Stimulated activated CD4-positive, alpha-beta T cell treated with anti-CD3 and anti-CD28 coated beads, Interleukin-12 subunit alpha, Interleukin-12 subunit beta, amount 100 ng/mL, for 24 hours (primary cell): ENCODE results near the gene ABCC1.
"Not testable (repeated sequence)": the region's sequence is repeated elsewhere in the genome, so short reads cannot be mapped to it uniquely, and the experiment has no call there.

ENCODE experiments used
- DNase-seq, 2 experiments: peaks; one replicate each; pipeline ENCODE4 v3.0.0-alpha.2; 2020; ENCODE audit warnings: low read depth in 2 of 2

ABCC1 gene

DNA sequence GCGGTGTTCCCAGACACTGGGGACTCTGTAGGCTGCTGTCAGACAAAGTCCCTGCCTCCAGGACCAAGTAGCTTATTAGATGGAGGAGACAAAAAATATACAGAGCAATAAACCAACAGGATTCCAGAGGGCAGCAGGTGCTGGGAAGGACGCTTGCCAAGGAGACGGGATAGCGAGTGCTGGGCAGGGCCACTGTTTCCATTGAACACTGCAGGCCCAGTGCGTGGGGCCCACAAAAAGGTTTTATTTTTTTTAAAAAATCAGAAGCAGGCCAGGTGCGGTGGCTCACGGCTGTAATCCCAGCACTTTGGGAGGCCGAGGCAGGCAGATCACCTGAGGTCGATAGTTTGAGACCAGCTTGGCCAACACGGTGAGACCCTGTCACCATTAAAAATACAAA, 189.6 kb downstream of the ABCC1 start:
- DNase-seq = no peak

DNA sequence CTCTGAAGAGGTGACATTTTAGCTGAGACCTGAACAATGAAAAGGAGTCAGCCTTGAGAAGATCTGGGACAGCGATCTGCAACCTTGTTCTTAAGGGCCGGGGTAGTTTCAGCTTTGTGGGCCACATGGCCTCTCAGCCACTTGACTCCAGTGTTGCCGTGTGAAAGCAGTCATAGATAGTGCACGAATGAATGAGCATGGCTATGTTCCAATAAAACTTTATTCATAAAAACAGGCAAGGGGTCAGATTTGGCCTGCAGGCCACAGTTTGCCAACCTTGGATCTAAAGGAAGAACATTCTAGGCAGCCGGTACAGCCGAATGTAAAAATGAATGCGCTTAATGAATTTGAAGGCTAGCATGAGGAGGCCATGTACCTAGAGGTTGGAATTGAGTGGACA, 190.4 kb downstream of the ABCC1 start:
- no peak for DNase-seq

DNA sequence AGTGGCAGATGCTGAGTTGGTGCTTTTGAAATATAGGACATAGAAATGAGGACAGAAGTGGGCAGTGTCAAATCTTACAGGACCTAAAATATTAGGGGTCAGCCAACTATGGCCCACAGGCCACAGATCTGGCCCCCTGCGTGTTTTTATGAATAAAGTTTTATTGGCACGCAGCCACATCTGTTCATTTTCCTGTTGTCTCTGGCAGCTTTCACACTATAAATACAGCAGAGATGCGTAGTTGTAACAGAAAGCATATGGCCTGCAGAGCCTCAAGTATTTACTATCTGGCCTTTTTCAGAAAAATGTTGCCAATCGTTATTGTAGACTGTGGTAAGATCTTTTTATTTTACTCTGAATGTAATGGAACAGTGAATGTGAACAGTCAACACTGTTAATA, 191.1 kb downstream of the ABCC1 start:
- DNase-seq = no peak

DNA sequence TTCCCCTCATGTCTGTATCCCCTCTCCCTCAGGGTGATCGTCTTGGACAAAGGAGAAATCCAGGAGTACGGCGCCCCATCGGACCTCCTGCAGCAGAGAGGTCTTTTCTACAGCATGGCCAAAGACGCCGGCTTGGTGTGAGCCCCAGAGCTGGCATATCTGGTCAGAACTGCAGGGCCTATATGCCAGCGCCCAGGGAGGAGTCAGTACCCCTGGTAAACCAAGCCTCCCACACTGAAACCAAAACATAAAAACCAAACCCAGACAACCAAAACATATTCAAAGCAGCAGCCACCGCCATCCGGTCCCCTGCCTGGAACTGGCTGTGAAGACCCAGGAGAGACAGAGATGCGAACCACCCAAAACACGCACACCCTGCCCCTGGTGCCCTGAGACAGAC, 191.7 kb downstream of the ABCC1 start:
- DNase-seq = no peak

DNA sequence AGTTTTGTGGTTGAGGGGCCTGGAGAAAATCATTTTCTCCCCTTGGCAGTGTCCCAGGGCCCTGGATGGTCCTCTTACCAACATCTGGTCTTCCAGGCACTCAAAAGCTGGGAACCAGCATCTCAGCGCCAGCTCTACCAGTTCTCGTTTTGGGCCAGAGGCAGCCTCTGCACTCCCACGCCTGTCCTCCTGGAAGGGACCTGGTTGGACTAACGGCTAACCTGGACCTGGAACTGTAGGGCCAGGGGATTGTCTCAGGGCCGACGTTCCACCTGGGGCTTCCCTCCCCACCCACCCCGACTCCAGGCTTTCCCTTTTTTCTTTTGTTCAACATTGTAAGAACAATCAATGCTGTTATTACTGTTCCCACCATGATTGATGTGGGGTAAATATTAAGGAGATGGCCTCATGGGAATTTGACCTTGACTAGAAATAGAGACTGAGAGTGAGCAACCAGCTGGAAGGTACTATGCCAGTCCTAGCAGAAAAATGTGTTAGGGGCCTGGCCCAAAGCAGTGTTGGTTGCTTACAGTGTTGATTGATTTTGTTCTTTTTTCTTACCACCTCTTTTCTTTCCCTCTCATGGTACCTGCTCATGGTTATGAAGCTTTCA, 192.5 kb downstream of the ABCC1 start:
- no peak for DNase-seq

DNA sequence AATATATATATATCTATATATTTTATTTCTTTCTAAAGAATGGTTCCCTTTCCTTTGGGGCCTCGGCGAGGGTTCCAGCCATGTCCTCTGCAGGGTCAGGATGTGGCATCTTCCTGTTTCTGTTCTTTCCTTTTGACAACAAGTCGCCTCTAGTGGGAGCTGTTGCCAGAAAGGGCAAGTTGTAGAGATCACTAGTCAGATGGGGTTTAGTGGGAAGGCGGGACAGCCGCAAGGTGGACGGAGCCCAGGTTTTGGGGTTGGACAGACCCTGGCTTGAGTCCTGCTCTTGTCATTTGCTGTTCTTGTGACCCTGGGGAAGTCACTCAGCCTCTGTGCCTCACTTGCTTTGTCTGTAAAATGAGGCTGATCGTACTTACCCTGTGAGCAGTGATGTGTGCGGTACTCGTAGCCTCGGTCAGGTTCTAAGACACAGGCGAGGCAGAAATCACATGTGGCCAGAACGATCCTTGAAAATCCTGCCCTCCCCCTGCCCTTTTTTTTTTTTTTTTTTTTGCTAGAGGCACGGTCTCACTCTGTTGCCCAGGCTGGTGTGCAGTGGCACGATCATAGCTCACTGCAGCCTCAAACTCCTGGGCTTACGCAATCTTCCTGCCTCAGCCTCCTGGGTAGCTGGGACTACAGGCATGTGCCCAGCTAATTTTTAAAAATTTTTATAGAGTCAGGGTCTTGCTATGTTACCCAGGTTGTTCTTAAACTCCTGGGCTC, 193.8 kb downstream of the ABCC1 start:
- no peak for DNase-seq

DNA sequence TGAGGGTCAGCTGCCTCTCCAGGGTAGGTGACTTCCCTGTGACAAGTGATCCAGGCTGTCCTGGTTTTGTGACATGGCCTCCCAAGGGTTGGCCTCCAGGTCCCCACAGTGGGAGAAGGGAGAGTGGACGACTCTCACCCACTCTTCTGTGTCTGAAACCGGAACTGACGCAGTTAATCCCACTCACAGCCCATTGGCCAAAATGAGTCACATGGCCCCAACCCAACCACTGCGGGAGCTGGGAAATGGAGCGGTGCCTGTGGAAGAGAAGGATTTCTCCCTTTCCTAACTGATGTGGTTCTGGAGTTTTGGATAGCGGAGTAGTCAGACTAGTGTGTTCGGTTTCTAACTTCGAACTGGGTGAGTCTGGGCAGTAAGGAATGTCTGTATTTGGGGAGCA, 194.5 kb downstream of the ABCC1 start:
- no peak for DNase-seq

DNA sequence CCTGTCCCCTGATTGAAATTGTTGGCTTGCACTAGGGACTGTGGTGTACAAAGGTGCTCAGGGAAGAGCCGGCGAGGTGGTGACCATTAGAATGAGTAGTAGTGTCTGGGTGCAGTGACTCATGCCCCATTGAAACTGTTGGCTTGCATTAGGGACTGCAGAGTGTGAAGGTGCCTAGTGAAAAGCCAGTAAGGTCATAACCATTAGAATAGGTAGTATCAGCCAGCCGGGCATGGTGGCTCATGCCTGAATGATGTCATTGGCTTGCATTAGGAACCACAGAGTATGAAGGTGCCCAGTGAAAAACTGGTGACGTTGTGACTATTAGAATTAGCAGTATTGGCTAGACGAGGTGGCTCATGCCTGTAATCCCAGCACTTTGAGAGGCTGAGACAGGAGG, 195.0 kb downstream of the ABCC1 start:
- no peak for DNase-seq

DNA sequence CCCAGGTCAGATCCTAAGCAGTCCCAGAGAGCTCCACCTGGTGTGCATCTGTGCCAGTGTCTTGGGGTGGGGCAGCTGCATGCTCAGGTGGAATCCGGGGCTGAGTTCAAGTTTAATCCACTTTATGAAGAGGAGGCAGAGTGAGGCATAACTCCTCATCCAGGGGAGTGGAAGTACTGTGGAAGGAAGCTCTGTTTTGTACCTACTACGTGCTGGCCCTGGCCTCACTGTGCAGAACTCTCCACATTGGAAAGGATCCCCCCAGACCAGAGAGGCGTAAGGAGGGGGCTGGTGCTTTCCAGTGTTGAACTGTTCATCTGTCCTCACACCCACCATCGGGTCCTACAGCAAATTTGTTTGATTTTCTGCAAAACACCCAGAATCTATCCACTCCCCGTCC, 195.9 kb downstream of the ABCC1 start:
- DNase-seq = no peak

DNA sequence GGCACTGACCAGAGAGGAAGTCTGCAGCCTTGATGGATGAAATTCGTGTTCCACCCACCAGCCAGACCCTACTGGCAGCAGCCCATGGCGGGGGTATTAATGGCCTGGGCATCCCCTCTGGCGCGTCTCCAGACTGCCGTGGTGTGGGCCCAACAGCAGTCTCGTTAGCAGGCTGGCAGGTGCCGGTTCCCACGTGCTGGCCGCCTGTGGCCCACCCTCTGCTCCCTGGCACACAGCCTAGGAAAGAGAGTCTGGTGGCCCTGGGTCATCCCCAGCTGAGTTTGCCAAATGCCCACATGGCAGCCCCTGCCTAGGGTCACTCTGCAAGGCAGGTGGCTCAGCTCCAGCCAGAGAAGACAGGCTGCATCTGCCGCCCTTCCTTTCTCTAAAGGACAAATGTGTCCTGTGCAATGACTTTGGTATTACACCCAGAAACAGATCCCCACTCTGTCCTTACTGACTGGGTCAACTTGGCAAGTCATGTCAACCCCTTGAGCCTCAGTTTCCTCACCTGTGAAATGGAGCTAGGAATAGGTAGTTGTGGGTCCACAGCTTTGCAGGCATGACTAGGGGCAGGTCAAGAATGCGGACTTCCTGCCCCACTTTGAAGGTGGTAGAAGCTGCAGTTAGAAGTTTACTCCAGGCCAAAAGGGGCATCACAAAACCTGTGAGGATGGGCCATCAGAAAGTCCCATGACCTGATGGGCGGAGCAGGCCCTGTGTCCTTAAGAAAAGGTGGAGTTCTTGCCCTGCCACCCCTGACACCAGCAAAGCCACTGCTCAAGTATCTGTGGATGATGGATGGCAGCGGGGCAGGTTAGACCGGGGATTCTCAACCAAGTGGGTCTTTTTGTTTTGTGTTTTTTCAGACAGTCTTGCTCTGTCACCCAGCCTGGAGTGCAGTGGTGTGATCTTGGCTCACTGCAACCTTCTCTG, 197.2 kb downstream of the ABCC1 start:
- no peak for DNase-seq

DNA sequence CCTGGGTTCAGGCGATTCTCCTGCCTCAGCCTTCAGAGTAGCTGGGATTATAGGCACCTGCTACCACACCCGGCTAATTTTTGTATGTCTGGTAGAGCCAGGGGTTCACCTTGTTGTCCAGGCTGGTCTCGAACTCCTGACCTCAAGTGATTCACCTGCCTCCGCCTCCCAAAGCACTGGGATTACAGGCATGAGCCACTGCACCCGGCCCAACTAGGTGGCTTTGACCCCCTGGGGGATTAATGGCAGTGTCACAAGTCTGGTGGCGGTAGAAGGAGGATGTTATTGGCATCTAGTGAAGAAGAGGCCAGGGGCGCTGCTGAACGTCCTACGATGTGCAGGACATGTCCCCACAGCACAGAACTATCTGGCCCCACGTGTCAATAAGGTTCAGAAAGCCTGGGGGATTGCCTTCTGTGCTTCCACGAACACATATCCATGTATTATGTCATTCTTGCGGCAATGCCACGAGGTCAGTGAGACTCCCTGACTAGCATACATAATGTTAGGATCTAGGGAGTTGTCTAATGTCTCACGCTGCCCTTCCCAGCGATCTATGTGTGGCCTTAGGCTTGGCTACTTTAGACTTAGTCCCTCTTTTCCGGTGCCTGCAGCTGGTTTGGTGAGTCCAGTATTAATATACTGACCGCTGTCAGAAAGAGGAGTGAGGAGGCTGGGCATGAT, 198.0 kb downstream of the ABCC1 start:
- no peak for DNase-seq

DNA sequence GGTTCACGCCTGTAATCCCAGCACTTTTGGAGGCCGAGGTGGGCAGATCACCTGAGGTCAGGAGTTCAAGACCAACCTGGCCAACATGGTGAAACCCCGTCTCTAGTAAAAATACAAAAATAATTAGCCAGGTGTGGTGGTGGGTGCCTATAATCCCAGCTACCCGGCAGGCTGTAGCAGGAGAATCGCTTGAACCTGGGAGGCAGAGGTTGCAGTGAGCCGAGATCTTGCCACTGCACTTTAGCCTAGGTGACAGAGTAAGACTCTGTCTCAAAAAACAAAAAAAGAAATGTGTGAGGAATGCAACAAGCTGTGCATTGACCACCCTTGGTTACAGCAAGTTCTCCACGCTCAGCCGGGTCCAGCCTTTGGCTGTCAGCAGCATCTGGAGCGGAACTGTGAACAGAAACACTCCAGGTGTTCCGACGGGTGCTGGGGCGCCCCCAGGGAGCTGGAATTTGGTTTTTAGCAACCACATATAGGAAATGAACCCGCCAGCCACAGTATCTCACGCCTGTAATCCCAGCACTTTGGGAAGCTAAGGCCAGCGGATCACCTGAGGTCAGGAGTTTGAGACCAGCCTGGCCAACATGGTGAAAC, 198.7 kb downstream of the ABCC1 start:
- DNase-seq = not testable (repeated sequence)

DNA sequence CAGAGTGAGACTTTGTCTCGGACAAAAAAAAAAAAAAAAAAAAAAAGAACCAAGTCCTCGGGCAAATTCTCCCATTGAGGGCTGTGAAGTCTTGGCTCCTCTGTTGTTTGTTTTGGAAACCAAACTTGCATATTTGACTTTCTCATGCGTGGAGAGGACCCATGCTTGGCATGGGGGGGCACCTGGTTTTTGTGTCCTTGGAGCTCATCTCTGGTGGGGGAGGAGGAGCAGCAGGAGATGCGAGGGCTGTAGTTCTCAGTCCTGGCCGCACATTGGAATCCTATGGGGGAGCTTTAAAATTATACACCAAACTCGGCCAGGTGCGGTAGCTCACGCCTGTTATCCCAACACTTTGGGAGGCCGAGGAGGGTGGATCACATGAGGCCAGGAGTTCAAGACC, 199.3 kb downstream of the ABCC1 start:
- DNase-seq = no peak

DNA sequence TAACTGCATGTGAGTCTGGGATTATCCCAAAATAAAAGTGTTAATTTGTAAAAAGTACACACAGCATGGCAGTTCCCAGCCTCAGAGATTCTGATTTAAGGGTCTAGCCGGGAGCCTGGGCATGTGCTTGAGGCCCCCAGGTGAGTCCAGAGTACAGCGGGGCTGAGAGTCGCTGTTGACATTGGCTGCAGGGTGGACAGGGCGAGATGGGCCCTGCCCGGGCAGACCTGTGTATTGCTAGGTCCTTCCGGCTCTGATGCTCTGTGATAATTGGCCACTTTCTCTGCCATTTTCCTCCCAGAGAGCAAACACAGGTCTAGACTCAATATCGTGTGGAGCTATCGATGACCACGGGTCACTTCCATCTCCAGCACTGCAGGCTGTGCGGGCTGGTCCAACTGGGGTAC, 200.3 kb downstream of the ABCC1 start:
- no peak for DNase-seq

DNA sequence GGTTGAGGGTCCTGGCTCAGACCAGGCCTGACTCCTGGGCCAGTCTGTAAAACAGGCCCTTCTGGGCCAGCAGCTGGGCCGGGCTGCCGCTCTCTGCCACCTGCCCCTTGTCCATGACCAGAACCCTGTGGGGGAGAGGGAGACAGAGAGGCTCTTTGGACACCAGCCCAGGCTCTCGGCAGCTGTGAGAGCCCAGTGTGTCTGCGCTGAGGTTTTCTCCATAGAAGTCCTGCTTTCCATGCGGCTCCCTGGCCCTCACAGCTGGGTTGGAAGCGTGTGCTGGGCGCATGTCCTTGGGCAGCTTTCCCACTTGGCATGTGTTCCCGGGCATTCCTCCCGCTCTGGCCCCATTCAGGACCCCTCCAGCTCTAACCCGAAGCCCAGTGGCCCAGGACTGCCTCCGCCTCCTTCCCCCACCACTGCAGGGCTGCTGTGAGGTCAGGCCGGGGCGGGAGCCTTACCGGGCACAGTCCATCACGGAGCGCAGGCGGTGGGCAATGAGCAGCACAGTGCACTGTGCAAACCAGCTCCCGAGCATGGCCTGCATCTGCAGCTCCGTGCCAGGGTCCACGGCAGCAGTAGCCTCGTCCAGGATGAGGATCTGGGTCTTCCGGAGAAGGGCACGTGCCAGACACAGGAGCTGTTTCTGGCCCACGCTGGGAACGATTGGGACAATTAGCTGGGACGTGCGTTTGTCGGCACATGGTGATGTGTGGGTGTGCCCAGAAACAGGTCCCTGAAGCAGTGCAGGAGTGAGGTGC, 200.9 kb downstream of the ABCC1 start:
- DNase-seq = no peak

DNA sequence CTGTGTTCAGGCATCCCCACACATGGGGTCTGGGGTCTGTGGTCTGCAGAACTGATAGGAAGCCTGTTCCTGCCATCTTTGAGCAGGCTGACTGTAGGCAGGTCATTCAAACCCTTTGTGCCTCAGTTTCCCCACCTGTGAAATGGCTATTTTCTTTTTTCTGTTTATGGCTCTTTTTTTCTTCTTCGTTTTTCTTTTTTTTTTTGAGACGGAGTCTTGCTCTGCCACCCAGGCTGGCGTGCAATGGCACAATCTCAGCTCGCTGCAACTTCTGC, 201.4 kb downstream of the ABCC1 start:
- no peak for DNase-seq

DNA sequence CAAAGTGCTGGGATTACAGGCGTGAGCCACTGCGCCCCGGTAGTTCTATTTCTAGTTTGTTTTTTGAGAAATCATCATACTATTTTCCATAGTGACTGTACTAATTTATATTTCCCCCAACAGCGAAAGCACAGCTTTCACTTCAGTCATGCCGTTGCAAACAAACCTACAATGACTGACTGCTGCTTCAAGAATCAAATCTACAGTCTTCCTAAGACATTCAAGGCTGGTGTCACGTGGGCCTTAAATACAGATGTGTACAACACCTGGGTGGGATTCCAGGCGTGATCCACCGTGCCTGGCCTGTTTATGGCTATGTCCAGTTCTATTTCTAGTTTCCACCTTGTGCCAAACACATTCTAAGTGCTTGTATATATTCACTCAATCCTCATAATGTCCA, 201.9 kb downstream of the ABCC1 start:
- no peak for DNase-seq

DNA sequence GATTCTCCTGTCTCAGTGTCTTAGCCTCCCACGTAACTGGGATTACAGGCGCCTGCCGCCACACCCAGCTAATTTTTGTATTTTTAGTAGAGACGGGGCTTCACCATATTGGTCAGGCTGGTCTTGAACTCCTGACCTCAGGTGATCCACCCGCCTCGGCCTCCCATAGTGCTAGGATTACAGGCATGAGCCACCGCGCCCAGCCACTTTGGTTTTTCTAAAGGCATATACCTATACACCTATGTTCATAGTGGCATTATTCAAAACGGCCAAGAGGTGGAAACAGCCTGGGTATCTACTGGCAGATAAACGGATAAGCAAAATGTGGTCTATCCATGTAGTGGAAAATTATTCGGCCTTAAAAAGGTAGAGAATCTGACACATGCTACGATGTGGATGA, 203.6 kb downstream of the ABCC1 start:
- DNase-seq = not testable (repeated sequence)

DNA sequence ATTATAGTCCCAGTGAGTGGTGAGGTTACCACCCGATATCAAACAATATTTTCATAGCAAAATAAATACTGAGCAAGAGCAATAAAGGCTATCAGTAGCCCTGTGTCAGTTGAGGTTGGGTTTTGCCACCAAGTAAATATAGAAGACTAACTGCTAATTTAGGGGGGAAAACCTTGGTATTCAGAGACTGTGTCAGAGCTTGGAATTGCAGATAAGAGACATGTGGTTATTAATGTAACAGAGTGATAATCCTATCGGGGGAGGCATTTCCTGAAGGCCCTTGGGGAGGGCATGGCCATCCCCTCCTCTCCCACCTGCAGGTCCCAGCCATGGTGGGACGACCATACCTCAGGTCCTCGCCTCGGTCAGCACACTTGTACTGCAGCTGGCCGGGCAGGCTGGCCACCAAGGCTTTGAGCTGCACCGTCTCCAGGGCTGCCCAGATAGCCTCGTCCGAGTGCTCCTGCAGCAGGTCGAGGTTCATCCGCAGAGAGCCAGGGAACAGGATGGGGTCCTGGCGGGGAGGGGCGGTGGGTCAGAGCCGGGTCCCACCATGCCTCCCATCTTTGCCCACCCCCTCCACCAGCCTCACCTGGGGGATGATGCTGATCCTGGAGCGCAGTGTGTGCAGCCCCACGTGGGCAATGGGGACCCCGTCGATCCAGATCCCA, 205.0 kb downstream of the ABCC1 start:
- no peak for DNase-seq

DNA sequence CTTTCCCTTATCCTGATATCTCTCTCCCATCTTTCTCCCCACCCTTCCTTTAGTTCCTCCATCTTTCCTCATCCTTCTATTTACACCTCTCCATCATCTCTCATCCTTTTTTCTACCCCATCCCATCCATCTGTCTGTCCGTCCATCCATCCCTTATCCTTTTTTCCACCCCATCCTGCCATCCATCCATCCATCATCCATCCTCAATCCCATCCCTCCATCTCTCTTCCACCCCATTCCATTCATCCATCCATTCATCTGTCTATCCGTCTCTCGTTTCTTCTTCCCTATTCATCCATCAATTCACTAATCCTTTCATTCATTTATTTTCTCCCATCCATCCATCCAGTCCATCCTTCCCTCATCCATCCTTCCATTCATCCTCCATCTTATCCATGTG, 205.8 kb downstream of the ABCC1 start:
- DNase-seq = no peak

DNA sequence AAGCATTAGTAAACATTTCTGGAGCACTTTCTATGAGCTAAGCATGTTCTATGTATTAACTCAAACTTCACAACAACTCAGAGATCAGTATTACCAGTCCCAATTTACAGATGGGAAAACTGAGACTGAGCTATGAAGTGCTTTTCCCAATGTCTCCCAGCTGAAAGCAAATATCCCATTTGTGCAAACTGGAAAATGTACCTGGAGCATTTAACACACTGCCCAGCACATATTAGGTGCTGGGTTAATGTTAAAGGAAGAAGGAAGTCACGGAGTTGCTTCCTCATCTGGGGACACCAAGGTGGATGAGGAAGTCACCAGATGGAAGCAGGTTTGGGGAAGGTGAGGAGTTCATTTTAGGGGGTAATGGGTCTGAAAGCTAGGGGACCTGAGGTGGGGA, 207.8 kb downstream of the ABCC1 start:
- DNase-seq = no peak
